ENCODE results near the gene PLPPR4.
"Not testable (repeated sequence)": the region's sequence is repeated elsewhere in the genome, so short reads cannot be mapped to it uniquely, and the experiment has no call there.

PLPPR4 gene

DNA sequence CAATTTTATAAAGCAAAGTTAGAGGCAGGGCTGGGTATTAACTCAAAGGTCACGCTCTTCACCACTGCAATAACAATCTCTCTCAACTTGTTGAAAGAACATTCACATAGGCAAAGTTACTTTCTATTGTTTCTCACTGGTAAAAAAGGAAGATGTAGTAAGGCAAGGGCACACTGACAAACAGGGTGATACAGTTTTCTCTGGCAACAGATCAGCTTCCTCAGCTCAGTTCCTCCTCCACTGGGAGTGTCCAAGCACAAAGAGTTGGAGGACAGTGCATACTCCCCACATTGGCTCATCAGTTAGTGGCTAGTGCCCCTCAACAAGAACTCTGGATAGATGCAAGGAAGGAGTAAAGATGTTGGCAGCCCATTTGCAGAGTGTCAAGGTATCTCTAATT, 3.7 kb downstream of the PLPPR4 start:
- DNase-seq (ENCODE audit: low spot score) = peak; percentile 5

DNA sequence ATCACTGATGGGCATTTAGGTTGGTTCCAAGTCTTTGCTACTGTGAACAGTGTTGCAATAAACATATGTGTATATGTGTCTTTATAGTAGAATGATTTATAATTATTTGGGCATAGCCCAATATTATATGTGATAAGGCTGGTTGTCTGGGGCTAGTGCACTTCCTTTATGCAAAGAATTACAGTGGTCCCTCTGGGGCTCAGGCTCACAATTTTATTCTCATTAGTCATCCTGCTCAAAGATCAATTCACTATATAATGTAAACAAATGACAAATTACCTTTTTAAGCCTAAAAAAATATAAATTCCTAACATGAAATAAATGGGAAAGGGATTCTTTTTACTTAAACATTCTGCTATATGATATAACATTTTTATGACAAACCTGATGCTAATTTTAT, 5.0 kb downstream of the PLPPR4 start:
- DNase-seq (ENCODE audit: low spot score) = no peak

DNA sequence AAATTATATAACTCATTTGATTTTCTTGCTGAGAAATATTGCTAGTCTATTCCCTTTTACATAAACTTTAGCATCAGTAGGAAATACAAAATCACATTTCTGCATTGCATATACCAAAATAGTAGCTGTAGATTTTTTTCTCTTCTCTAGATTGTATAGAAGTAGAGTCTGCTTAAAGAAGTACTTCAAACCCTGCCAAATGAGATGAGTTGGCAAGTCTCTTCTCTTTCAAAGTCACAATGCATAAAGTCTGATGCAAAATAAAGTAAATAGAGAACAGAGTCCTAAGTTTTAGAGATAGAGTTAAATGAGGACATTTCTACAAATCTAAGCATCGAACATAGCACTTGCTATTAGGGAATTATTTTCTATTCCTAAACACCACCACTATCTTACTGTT, 6.4 kb downstream of the PLPPR4 start:
- DNase-seq (ENCODE audit: low spot score) = no peak

DNA sequence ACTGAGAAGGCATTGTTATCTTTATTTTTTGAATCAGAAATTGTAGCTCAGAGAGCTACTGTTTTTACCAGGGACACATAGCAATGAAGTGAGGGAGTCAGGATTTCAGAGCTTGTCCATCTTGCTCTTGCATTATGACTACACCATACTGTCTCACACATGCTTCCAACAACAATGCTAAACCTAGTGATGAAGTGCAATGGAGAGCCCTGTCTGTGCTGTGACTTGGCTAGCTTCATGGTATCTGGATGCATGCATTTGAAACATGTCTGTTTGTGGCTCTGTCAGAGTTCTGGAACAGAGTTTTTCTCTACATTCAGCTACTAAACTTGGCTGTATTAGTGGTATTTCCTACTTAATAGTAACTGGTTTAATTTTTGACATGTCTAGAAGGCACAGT, 7.0 kb downstream of the PLPPR4 start:
- DNase-seq (ENCODE audit: low spot score) = no peak

DNA sequence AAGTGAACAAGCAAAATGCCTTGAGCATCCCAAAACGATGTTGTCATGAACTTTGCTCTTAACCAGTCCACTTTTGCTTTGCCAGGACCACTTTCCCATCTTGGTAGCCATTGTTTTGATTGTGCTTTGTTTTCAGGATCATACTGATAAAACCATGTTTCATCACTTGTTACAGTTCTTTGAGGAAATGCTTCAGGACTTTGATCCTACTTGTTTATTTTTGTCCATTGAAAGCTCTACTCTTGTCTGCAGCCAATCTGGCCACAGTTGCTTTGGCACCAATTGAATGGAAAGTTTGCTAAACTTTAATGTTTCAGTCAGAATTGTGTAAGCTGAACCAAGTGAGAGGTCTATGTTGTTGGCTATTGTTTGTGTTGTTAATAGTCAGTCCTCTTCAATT, 12.8 kb downstream of the PLPPR4 start:
- DNase-seq (ENCODE audit: low spot score) = no peak

DNA sequence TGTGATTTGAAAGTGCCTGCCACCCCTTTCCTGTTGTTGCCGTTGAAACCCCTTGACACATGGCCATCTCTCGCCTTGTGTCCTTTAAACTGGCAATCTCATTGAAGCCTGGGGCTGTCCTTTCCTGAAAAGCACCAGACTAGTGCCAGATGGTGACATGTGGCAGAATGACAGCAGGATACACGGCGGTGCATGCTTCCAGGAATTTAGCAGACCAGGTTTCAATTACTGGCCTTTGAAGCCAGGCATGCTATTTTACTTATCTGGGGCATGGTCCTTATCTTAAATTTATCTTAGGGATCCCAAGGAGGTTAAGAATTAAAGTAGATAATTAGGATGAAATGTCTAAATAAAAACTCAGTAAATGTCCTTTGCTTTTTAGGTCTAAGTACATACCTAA, 15.2 kb downstream of the PLPPR4 start:
- no peak for DNase-seq (ENCODE audit: low spot score)

DNA sequence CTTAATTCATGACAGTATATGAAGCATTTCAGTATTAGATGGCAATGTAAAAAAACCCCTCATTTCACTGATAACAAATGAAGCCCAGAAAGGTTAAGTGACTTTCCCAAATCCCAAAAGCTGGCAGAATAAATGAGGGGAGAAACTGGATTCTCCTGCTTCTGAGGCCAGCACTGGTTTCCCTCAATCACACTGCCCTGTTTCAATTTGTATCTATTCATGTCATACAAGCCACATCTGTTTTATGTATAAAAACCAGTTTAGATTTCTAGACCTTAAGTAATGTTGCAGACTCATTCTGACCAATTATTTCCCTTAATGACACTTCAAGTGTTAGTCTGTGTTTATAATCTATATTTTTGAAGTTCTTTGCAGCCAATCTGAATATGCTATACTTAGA, 16.8 kb downstream of the PLPPR4 start:
- DNase-seq (ENCODE audit: low spot score) = no peak

DNA sequence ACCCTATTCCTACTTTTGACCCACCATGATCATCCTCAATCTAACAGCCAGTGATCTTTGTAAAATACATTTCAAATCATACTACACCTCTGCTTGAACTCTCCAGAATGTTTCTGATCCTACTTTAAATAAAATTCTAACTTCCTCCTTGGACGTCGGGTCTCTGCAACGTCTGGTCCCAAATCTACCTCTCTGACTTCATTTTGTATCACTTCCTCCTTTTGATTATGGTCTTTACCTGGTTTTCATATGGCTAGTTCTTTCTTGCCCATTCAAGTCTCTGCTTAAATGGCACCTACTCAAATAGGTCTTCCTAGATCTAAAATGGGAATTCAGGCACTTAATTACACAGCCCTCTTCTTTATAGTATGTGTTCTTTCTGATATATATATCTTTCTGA, 18.2 kb downstream of the PLPPR4 start:
- DNase-seq (ENCODE audit: low spot score) = no peak

DNA sequence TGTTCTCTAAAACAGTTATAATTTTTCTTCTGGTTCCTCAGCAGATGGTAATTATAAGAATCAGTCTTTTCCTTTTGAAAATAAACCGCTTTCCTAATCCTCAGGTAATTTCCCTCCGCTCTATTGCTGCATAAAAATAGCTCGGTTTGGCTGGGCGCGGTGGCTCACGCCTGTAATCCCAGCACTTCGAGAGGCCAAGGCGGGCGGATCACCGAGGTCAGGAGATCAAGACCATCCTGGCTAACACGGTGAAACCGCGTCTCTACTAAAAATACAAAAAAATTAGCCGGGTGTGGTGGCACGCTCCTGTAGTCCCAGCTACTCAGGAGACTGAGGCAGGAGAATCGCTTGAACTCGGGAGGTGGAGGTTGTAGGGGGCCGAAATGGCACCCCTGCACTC, 19.2 kb downstream of the PLPPR4 start:
- not testable (repeated sequence) for DNase-seq (ENCODE audit: low spot score)

DNA sequence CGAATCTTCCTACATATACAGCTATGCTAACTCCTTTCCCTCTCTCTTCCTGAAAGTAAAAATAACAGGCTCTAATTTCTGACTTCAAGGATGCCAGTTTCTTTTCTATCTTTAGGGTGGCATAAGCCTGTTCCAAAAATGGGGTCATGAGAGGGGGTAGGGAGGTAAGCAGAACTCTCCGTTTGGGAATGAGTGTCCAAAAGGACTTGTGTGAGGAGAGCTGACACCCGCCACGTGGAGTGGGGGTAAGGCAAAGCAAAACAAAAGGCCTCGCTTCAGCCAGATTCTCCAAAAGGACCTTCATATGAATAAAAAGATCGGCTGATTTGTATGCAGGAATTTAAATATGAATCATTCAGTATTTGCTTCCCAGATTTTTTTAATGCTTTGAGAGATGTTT, 28.6 kb downstream of the PLPPR4 start:
- DNase-seq (ENCODE audit: low spot score) = no peak

DNA sequence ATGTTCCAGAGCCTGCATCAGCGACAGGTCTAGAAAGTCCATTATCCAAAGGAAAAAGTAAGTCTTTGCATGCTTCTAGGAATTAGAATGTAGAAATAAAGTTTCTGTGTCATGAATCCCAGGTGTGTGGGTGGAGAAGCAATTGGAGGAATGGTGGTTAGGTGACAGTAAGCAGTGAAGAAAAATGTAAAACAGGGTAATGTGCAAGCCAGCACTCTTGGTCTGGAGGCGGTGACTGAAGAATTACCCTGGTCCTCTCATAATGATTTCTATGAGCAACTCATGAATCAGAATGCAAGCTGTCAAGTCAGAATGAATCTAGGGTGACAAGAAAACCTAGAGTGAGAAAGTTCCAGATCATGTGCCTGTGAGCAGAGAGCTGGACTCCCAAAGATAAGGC, 33.6 kb downstream of the PLPPR4 start:
- no peak for DNase-seq (ENCODE audit: low spot score)

DNA sequence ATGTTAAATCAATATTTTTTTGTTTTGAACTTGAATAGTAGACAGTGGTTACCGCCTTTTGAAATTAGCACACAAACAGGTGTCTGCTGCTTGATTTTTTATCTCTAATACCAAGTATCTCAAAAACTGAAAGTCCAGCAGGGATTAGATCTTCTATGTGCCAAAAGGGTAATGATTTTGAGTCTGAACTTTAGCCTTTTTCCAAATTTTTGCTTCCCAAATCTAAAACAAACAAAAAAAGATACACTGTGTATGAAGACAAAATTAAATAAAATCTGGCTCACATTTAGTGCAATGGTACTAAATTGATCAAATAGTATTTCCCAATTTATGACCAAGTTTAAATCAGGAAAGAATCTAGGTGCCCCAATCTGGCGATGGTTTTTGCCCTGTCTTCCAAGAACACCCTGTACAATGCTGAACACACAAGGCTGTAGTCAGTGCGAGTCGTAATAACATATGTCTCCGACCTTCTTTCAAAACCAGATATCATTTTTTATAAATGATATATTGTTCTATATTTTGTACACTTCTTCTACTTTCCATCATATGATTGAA, 40.5 kb downstream of the PLPPR4 start:
- no peak for DNase-seq (ENCODE audit: low spot score)

DNA sequence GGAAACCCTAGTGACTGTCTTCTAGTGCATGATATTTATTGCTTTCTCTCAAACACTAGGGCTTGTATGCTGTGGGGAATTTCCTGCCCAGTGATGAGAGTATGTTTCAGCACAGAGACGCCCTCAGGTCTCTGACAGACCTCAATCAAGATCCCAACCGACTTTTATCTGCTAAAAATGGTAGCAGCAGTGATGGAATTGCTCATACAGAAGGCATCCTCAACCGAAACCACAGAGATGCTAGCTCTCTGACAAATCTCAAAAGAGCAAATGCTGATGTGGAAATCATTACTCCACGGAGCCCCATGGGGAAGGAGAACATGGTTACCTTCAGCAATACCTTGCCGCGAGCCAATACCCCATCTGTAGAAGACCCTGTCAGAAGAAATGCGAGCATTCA, 41.3 kb downstream of the PLPPR4 start:
- DNase-seq (ENCODE audit: low spot score) = peak; percentile 24

DNA sequence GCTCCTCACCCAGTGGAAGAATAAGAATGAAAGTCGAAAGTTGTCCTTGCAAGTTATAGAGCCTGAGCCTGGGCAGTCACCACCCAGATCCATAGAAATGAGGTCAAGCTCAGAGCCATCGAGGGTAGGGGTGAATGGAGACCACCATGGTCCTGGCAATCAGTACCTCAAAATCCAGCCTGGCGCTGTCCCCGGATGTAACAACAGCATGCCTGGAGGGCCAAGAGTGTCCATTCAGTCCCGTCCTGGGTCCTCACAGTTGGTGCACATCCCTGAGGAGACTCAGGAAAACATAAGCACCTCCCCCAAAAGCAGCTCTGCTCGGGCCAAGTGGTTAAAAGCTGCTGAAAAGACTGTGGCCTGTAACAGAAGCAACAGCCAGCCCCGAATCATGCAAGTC, 41.8 kb downstream of the PLPPR4 start:
- DNase-seq (ENCODE audit: low spot score) = no peak

DNA sequence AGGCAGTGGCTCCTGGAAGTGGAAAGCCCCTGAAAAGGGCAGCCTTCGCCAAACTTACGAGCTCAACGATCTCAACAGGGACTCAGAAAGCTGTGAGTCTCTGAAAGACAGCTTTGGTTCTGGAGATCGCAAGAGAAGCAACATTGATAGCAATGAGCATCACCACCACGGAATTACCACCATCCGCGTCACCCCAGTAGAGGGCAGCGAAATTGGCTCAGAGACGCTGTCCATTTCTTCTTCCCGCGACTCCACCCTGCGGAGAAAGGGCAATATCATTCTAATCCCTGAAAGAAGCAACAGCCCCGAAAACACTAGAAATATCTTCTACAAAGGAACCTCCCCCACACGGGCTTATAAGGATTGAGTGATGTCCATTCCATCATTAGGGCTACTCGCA, 42.4 kb downstream of the PLPPR4 start:
- no peak for DNase-seq (ENCODE audit: low spot score)

DNA sequence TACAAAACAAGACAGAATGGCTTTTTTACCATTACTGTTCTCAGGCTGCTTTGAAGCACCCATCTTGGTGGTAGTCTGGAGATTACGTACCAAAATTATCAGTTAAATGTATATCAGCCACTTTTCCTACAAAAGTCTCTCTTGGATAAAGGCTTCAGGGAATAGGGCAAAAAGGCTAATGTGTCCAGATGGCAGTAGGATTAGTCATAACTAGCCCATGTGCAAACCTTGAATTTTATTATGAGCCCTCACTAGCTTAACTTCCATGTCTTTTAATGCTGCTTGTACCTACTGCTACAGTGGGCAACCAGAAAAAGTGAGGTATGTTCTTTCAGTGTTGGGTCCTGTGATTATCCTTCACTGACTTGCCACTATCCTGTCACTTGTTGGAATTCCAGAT, 51.0 kb downstream of the PLPPR4 start:
- DNase-seq (ENCODE audit: low spot score) = no peak

DNA sequence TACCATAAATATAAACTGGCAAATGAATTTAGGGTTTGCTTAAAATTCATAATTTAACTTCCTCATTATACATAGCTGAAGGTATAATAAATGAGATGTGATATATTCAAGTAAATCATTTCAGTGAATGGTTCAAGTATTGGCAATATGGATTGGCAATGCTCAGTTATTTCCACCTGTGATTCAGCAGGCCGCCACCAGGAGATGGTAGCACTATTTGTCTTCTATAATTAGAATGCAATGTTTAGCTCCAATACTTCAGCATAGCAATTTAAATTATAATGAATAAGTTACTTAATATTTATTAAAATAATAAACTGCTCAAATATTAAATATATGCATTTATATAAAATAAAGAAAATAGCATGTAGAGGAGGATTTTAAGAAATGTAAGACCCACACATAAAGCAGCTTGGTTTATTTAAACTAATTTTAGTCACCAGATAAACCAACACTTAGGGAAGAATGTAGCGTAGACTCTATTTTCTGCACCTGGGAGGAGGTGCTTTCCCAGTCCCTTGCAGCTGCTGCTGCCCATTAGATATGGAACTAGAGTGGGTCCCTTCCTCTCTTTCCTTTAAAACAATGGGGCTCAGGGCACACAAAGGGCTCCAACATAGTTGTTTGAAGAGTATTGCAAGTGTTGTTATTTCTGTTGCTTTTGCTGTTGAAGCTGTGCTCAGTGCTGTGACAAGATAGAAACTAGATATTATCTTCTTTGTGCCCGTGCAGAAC, 62.1 kb downstream of the PLPPR4 start:
- no peak for DNase-seq (ENCODE audit: low spot score)

DNA sequence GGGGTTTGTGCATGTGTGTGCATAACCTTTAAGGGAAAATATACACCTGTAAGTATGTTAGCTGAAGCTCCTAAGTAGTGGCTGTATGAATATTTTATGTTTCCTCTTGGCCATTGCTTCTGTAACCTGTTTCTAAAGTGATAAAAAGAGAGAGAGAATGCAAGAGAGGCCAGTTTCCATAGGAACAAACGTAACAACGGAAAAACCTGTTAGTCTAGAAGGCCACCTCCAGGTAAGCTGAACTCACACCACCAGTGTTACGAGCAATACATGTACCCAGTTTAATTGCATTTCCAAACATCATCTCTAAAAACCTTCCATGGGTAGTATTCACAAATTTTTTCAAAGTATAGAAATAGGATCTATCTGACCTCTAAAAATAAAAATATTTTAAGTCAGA, 63.1 kb downstream of the PLPPR4 start:
- no peak for DNase-seq (ENCODE audit: low spot score)

DNA sequence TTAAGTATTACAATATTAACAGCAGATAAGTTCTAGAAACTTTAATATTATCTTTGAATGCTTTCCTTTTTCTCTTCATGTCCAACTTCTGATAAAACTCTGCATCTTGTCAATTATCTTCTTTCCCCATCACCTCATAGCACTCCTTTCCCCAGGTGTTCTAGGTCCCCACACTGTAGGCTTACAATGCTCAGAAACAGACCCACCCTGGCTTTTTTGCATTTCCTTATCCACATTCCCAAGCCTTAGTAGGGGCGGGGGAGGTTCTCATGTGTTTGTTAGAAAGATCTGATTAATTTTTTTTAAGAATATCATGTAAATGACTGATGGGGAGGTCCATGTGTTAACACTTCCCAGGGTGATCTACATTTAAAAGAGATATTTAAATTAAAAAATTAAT, 63.9 kb downstream of the PLPPR4 start:
- DNase-seq (ENCODE audit: low spot score) = no peak

DNA sequence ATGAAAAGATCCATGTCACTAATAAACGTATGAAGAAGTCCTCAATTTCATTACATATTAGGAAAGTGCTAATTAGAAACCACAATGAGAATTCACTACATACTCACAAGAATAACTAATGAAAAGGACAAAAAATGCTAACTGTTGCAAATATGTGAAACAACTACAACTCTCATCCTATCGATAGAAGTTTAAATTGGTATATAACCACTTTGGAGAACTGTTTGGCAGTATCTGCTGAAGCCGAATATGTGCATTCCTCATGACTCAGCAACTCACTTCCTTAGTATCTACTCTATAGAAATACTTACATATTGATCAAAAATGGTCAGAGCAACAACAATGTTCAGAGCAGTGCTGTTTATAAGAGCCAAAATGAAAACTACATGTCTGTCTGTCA, 66.8 kb downstream of the PLPPR4 start:
- no peak for DNase-seq (ENCODE audit: low spot score)

DNA sequence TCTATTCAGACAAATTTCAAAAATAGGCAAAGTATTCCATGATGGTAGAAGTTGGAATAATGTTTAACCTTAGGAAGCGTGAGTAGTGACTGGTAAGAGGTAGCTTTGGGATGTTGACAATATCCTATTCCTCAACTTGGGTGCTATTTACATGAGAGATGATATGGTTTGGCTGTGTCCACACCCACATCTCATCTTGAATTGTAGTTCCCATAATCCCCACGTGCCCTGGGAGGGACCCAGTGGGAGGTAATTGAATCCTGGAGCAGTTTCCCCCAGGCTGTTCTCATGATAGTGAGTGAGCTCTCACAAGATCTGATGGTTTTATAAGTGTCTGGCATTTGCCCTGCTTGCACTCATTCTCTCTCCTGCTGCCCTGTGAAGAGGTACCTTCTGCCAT, 67.3 kb downstream of the PLPPR4 start:
- DNase-seq (ENCODE audit: low spot score) = no peak

DNA sequence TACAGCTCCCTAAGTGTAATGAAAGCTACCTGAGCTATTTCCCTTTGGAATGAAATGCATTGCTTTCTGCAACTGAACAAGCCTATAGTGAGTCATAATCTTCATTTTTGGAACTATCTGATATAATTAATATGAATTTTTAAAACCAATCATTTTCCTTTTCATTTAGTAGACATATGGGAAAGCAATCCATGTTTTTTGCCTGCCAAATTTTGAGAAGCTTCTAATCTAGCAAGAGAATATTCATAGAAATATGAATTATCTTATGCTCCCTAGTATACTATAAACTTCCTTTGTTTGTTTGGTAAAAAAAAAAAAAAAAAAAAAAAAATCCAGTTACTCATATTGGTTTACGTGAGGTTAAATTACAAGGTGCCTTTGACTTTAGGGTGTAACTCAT, 68.3 kb downstream of the PLPPR4 start:
- no peak for DNase-seq (ENCODE audit: low spot score)

DNA sequence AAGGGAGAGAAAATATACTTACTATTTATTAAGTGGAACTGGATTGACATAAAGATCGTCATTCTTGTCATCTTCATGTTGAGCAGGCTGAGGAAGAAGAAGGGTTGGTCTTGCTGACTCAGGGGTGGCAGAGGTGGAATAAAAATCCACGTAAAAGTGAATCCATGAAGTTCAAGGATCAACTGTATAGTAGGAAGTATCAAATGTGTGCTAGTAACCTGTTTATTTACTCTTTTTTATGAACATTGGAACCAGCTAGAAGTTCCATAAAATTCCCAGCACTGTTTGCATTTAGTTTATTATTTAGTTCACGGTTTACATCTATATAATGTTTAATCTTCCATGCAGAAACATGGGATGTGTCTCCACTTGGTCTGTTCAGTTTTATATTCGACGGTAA, 70.7 kb downstream of the PLPPR4 start:
- DNase-seq (ENCODE audit: low spot score) = no peak

DNA sequence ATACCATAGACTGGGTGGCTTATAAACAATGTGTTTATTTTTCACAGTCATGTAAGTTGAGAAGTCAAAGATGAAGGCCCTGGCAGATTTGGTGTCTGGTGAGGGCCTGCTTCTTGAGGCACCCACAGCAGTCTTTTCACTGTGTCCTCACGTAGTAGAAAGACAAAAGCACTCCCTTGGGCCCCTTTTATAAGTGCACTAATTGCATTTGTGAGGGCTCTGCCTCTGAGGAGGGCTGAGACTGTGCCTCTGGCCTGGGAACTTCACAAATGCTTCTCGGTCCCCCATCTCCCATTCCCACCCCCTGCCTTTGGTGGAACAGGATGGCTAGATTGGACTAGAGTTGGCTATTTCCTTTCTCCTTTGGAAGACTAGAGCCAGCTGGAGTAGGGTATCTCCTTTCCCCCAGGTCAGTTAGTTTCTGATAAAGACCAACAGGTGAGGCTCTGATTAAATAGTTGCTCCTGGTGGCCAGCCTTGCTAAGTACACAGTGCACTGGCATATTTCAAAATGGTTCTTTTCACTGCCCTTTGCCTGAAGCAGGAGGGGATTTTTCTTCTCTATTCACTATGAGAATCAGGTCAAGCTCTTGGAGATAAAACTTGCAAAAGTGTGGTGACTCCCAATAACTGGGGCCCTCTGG, 82.9 kb downstream of the PLPPR4 start:
- DNase-seq (ENCODE audit: low spot score) = no peak

All from GM03348 (cell line).